H4 (cell line): Measurements from ENCODE around the gene RNF123. TPM values are rescaled to one million over a fixed set of nuclear protein-coding genes. Genes with fewer than 3 reads are reported as not detected.

Experiments
- DNase-seq: peaks from one replicate; pipeline ENCODE4 v3.0.0-alpha.2; 2015; ENCODE audit warnings: low spot score
- total RNA-seq: library from RNA; depleted of rRNA; stranded (reverse); fragments of >200 nt; shearing (Covaris generic); gene quantifications from 2 replicates; pipeline ENCODE4 v1.2.3, GENCODE V29; 2014; rRNA removed

RNF123 gene
- 8.4 and 11.8 TPM in 2 replicates for total RNA-seq

- DNase-seq: peak; percentile 73
These were observed at the start of gene RNF123, which contains the start of gene MST1 for GRCh38 chr3:49689046-49689907. Gene RNF123 (plus strand): TSS chr3:49689557. CDS start chr3:49691166, 1,609 bp downstream. Gene MST1 (minus strand): TSS chr3:49689474. CDS start chr3:49688691, 783 bp downstream.

GRCh38 chr3:49641292-49641691 lies 48.1 kb upstream of the RNF123 start:
- no peak for DNase-seq

- no peak for DNase-seq
These were observed 47.2 kb upstream of the RNF123 start for GRCh38 chr3:49641921-49642707.

- no peak for DNase-seq
These were observed 46.6 kb upstream of the RNF123 start for GRCh38 chr3:49642708-49643145.

- no peak for DNase-seq
These were observed 44.7 kb upstream of the RNF123 start for GRCh38 chr3:49644684-49645083.

GRCh38 chr3:49646236-49646635 lies 43.1 kb upstream of the RNF123 start:
- DNase-seq: no peak

GRCh38 chr3:49647741-49648140 lies 41.6 kb upstream of the RNF123 start:
- no peak for DNase-seq

- DNase-seq: no peak
These were observed 40.9 kb upstream of the RNF123 start for GRCh38 chr3:49648354-49649019.

GRCh38 chr3:49649576-49649975 lies 39.8 kb upstream of the RNF123 start:
- no peak for DNase-seq

GRCh38 chr3:49650177-49650576 lies 39.2 kb upstream of the RNF123 start:
- no peak for DNase-seq

GRCh38 chr3:49650637-49651036 lies 38.7 kb upstream of the RNF123 start:
- no peak for DNase-seq

- no peak for DNase-seq
These were observed 37.0 kb upstream of the RNF123 start for GRCh38 chr3:49652218-49652902.

GRCh38 chr3:49652903-49653415 lies 36.4 kb upstream of the RNF123 start:
- DNase-seq: no peak

GRCh38 chr3:49653621-49654020 lies 35.7 kb upstream of the RNF123 start:
- no peak for DNase-seq

- DNase-seq: no peak
These were observed 35.1 kb upstream of the RNF123 start for GRCh38 chr3:49654176-49654825.

- DNase-seq: no peak
These were observed 34.3 kb upstream of the RNF123 start for GRCh38 chr3:49654955-49655556.

- DNase-seq: no peak
These were observed 33.5 kb upstream of the RNF123 start for GRCh38 chr3:49655731-49656285.

GRCh38 chr3:49656541-49657112 lies 32.7 kb upstream of the RNF123 start:
- no peak for DNase-seq

GRCh38 chr3:49657208-49657915 lies 32.0 kb upstream of the RNF123 start:
- no peak for DNase-seq
